ENCODE measurements around the gene TMEM132A.

DNA sequence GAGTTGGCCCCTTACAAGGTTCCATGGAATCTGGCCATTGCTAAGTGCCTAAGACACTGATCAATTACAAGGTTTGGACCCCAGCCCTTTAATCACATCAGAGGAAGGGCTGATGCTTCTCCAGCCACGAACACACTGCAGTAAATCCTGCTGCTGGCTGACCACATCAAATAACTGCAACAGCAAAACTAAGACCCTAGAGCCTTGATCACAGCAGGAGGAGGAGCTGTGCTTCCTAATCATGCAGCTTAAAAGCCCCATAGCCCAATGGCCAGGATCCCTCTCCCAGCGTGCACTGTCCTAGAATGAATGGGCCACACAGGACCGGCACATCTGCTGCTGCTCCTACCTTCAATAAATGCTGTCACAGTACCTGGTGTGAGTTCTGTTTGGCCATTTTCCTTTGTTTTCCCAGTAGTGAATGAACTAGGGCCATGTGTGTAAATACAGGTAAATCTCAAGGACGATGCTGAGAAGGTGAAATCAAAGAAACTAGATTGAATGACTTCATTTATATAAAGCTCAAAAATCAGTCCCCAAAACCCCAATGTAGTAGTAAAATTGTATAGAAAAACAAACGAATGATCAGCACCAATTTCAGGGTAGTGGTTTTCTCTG, 44.2 kb upstream of the TMEM132A start:
- TF ChIP-seq, protein P1, sequence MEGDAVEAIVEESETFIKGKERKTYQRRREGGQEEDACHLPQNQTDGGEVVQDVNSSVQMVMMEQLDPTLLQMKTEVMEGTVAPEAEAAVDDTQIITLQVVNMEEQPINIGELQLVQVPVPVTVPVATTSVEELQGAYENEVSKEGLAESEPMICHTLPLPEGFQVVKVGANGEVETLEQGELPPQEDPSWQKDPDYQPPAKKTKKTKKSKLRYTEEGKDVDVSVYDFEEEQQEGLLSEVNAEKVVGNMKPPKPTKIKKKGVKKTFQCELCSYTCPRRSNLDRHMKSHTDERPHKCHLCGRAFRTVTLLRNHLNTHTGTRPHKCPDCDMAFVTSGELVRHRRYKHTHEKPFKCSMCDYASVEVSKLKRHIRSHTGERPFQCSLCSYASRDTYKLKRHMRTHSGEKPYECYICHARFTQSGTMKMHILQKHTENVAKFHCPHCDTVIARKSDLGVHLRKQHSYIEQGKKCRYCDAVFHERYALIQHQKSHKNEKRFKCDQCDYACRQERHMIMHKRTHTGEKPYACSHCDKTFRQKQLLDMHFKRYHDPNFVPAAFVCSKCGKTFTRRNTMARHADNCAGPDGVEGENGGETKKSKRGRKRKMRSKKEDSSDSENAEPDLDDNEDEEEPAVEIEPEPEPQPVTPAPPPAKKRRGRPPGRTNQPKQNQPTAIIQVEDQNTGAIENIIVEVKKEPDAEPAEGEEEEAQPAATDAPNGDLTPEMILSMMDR (conservative IDR thresholded peaks at IDR 0.05), result no peak
- no peak for TF ChIP-seq ZFX (IDR thresholded peaks at IDR 0.05)
